ENCODE data around the gene GANAB. TPM values are rescaled to one million over a fixed set of nuclear protein-coding genes. Genes with fewer than 3 reads are reported as not detected.
"Not testable (repeated sequence)": the region's sequence is repeated elsewhere in the genome, so short reads cannot be mapped to it uniquely, and the experiment has no call there.

GANAB gene
- total RNA-seq, 1 donor from 2014 or later = 105 TPM

DNA sequence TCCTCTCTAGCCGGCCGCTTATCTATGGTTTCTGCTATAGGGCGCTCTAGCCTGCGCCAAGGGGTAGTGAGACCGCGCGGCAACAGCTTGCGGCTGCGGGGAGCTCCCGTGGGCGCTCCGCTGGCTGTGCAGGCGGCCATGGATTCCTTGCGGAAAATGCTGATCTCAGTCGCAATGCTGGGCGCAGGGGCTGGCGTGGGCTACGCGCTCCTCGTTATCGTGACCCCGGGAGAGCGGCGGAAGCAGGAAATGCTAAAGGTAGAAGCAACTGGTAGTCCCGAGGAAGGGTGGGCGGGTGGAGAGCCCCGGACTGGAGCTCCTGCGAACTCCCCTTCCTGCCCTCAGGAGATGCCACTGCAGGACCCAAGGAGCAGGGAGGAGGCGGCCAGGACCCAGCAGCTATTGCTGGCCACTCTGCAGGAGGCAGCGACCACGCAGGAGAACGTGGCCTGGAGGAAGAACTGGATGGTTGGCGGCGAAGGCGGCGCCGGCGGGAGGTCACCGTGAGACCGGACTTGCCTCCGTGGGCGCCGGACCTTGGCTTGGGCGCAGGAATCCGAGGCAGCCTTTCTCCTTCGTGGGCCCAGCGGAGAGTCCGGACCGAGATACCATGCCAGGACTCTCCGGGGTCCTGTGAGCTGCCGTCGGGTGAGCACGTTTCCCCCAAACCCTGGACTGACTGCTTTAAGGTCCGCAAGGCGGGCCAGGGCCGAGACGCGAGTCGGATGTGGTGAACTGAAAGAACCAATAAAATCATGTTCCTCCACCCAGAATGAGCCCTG lies 25.4 kb upstream of the GANAB start, which contains the start of the genes LBHD1 and UQCC3:
Gene LBHD1, minus strand, starts transcription at position 660 of the 782 bp plus-strand sequence. CDS start 2,236 bp downstream, outside the sequence.
Gene UQCC3, plus strand, starts transcription at position 66 of the 782 bp plus-strand sequence. Its CDS starts 73 bp downstream, at position 139.
- ATAC-seq (peak; percentile 87), DNase-seq (ENCODE audit: missing footprints) (peak; percentile 88)
- intact Hi-C loops (cut with DNase I) = no loop called here

- intact Hi-C loops (cut with DNase I) = no loop called here
- DNase-seq (ENCODE audit: missing footprints) (no peak), ATAC-seq (peak; percentile 39)
Observed at GRCh38 chr11:62671236-62671607, 24.8 kb upstream of the GANAB start.

DNA sequence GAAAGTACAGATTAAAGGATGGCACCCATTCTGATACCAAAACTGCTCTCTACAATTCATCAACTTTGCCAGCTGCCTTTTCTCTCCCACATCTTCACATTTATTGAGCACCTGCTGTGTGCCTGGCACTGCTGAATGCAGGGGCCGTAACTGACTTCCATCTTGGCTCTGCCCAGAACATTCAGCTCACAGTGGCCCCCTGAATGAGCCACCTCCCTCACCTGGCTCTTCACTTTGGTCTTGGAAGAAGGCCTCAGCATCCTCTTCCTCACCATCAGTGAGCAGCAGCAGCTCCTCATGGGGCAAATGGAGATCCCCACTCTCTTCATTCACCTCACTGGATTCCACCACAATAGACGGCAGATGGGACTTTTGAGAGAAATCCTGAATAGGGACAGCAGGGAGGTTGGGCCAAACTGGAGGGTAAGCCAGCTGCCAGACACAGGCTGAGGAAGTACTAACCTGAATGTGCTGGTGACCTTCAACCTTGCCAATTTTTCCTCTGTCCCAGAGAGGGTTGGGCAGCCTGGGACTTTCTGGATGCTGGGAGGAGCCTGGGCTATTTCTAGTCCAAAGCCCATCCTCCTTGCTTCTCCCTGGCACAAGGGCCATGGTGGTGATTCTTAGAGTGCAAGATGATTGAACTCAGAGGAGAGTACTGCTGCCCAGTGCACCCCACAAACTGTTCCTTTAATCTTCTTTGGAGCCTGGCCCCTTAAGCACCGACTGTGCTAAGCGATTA lies 23.2 kb upstream of the GANAB start:
- DNase-seq (ENCODE audit: missing footprints) (no peak), ATAC-seq (no peak)
- intact Hi-C loops (cut with DNase I) = loop anchor here (5.0 kb wide), 3 partner anchors 38 to 122 kb away; partner anchors contain the start of genes AHNAK, BSCL2, GNG3 and HNRNPUL2

GRCh38 chr11:62667460-62667859 lies 21.0 kb upstream of the GANAB start:
- no peak for DNase-seq (ENCODE audit: missing footprints)
- intact Hi-C loops (cut with DNase I) = loop anchor here (5.0 kb wide), 3 partner anchors 40 to 120 kb away; partner anchors contain the start of genes AHNAK, BSCL2, GNG3 and HNRNPUL2

GRCh38 chr11:62666259-62666926 lies 20.0 kb upstream of the GANAB start:
- intact Hi-C loops (cut with DNase I) = loop anchor here (5.0 kb wide), 3 partner anchors 41 to 119 kb away; partner anchors contain the start of genes AHNAK, BSCL2, GNG3 and HNRNPUL2
- ATAC-seq = no peak
- DNase-seq (ENCODE audit: missing footprints) = no peak

More at GRCh38 chr11:62667460-62667859, 21.0 kb upstream of the GANAB start:
- no peak for ATAC-seq

- intact Hi-C loops (cut with DNase I) = loop anchor here (1.0 to 5.0 kb wide), 4 partner anchors 12 to 118 kb away; partner anchors contain the start of genes AHNAK, BSCL2, GNG3 and HNRNPUL2
- peak; percentile 68 for ATAC-seq
- DNase-seq (ENCODE audit: missing footprints) = peak; percentile 83
Observed at GRCh38 chr11:62665599-62666258, 19.3 kb upstream of the GANAB start.

DNA sequence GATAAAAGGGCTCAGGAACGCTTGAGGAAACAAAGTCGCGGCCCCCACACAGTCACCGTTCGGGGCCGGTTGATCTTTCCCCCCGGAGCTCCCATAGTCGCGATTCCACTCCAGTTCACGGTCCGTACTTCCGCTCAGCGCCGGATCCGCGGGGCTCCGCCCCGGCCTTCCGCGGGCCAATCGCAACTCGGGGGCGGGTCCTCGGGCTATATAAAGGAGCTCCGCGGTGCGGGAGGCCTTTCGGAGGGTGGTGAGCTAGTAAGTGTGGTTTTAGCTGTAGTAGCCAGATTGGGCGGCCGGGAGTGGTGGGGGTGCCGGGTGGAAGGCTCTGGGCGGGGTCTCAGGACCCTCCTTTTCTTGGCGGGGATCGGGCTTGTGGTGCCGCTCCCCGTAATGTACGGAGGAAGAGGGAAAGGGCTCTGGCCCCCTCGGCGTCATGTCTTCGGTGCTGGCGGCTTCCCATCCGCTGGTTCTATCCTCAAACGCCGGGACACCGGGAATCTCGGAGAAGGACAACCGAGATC lies 18.7 kb upstream of the GANAB start, which contains the start of the genes C11orf98 and CSKMT:
Gene C11orf98, minus strand, starts transcription at position 136 of the 524 bp plus-strand sequence. Its CDS starts 41 bp downstream, at position 95.
Gene CSKMT, plus strand, starts transcription at position 238 of the 524 bp plus-strand sequence. CDS start 568 bp downstream, outside the sequence.
- peak; percentile 98 for ATAC-seq
- intact Hi-C loops (cut with DNase I) = loop anchor here (1.0 to 5.0 kb wide), 4 partner anchors 12 to 118 kb away; partner anchors contain the start of genes AHNAK, BSCL2, GNG3 and HNRNPUL2
- peak; percentile 98 for DNase-seq (ENCODE audit: missing footprints)

GRCh38 chr11:62664405-62665074 lies 18.1 kb upstream of the GANAB start:
- intact Hi-C loops (cut with DNase I) = loop anchor here (1.0 to 5.0 kb wide), 5 partner anchors 11 to 117 kb away; partner anchors contain the start of genes AHNAK, BSCL2, EML3 and GNG3
- peak; percentile 12 for ATAC-seq
- DNase-seq (ENCODE audit: missing footprints) = no peak

GRCh38 chr11:62656796-62657429 lies 10.5 kb upstream of the GANAB start:
- intact Hi-C loops (cut with DNase I) = no loop called here
- DNase-seq (ENCODE audit: missing footprints) = no peak
- no peak for ATAC-seq

DNA sequence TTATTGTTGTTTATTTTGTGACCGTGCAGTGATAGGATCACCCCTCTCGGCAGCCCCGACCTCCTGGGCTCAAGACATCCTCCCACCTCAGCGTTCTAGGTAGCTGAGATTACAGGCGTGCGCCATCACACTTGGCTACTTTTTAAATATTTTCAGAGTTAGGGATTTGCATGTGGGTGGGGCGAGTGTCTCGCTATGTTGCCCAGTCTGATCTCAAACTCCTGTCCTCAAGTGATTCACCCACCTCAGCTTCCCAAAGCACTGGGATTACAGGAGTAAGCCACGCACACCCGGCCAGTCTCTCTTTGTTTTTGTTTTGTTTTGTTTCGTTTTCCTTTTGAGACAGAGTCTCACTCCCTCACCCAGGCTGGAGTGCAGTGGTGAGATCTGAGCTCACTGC lies 7.9 kb upstream of the GANAB start:
- DNase-seq (ENCODE audit: missing footprints) = no peak
- ATAC-seq = no peak
- intact Hi-C loops (cut with DNase I) = no loop called here

DNA sequence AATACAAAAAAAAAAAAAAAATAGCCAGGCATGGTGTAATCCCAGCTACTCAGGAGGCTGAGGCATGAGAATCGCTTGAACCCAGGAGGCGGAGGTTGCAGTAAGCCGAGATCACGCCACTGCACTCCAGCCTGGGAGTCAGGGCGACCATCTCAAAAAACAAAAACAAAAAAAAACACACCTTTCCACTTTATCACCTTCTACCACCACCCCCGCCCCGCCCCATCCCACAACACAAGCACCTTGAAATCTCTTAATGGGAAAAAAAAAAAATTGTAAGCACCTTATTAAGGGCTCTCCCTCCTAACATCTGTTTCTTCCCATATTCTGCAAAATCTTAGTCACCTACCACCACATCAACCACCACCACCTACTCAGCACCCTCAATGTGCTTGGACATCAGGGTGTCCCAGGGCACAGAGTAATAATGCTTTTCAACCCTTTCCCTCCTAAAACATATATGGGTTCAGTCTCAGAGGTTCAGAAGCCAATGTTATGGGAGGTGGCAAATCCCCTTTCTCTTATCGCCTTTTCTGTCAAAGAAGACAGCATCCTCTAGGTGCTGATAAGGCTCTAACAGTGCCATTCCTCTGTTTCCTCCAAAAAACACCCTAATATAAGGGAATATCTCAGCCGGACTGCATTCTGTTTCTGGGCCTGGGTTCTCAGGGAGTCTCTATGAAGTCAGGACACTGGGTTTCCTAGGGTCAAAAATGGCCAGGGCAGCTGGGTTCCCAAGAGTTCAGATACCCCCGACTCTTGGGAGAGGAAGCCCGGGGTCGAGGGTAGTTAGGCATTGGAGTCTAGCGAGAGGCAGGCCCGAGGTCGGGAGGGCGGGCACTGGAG lies 6.0 kb upstream of the GANAB start:
- intact Hi-C loops (cut with DNase I) = loop anchor here (1.0 kb wide), 1 partner anchor 13 kb away; the partner anchor contains the start of genes C11orf98 and CSKMT
- no peak for DNase-seq (ENCODE audit: missing footprints)

DNA sequence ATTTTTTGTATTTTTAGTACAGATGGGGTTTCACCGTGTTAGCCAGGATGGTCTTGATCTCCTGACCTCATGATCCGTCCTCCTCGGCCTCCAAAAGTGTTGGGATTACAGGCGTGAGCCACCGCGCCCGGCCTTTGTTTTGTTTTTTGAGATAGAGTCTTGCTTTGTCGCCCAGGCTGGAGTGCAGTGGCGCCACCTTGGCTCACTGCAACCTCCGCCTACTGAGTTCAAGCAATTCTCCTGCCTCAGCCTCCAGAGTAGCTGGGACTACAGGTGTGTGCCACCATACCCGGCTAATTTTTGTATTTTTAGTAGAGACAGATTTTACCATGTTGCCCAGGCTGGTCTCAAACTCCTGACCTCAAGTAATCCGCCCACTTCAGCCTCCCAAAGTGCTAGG lies 3.9 kb upstream of the GANAB start:
- intact Hi-C loops (cut with DNase I); DNase-seq (ENCODE audit: missing footprints); ATAC-seq: not testable (repeated sequence)

More for the DNA sequence above, 6.0 kb upstream of the GANAB start:
- ATAC-seq = no peak

DNA sequence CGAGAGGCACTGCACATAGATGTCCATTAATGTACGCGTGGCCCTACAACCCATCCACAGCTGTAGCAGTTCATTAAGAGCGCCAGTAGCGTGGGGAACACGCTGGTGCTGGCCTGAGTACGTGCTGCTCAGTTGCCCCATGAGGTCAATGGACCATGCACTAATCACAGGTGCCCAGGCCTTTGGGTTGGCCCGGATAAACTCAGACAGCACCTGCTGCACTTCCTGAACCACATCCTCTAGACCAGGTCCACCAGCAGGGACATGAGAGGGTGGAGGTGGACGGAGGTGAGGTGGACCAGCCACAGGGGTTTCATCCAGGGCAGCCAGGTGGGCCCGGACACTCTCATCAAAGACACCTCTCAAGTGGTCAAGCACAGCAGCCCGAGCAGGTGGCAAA lies 3.1 kb upstream of the GANAB start:
- intact Hi-C loops (cut with DNase I) = no loop called here
- DNase-seq (ENCODE audit: missing footprints) = no peak

DNA sequence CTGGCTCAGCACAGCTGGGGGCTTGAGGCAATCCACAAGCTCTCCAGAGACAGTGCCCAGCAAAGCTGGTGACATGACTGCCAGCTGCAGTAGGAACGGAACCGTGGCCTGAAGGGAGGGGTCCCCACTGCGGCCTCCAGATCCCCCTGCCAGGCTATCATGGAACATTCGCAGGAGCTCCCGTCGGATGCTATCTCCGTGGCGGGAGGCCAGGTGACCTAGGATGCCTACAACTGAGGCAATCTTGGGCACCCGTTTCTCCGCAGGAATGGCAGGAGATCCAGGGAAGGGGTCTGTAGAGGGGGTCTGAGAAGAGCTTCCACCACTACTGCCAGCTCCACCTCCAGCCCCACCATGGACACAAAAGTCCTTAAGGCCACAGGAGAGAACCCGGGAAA lies 2.6 kb upstream of the GANAB start:
- intact Hi-C loops (cut with DNase I) = no loop called here
- ATAC-seq (no peak), DNase-seq (ENCODE audit: missing footprints) (no peak)

More for the DNA sequence above, 3.1 kb upstream of the GANAB start:
- ATAC-seq = no peak

GRCh38 chr11:62648185-62648966 lies 2.0 kb upstream of the GANAB start:
- ATAC-seq (no peak), DNase-seq (ENCODE audit: missing footprints) (no peak)
- intact Hi-C loops (cut with DNase I) = no loop called here

Measured in Right ventricle myocardium inferior (tissue), 1 donor.